ENCODE measurements around the gene FKRP.

Gene FKRP

GRCh38 chr19:46716672-46717033, 29.2 kb upstream of the FKRP start:
- TF ChIP-seq GATA3 (IDR thresholded peaks at IDR 0.05; ENCODE audit: low read depth, low read length) (no peak), GATA2 (IDR thresholded peaks at IDR 0.05; ENCODE audit: low read depth, low read length) (no peak)

GRCh38 chr19:46717034-46717715, 28.7 kb upstream of the FKRP start, which contains the start of gene PRKD2:
Gene PRKD2 (minus strand): TSS chr19:46717114. CDS start chr19:46716370, 744 bp downstream.
- TF ChIP-seq GATA3 (IDR thresholded peaks at IDR 0.05; ENCODE audit: low read depth, low read length) (no peak), GATA2 (IDR thresholded peaks at IDR 0.05; ENCODE audit: low read depth, low read length) (no peak)

- TF ChIP-seq GATA2 (IDR thresholded peaks at IDR 0.05; ENCODE audit: low read depth, low read length) (no peak), GATA3 (IDR thresholded peaks at IDR 0.05; ENCODE audit: low read depth, low read length) (no peak)
These were observed 28.1 kb upstream of the FKRP start for GRCh38 chr19:46717716-46718143.

DNA sequence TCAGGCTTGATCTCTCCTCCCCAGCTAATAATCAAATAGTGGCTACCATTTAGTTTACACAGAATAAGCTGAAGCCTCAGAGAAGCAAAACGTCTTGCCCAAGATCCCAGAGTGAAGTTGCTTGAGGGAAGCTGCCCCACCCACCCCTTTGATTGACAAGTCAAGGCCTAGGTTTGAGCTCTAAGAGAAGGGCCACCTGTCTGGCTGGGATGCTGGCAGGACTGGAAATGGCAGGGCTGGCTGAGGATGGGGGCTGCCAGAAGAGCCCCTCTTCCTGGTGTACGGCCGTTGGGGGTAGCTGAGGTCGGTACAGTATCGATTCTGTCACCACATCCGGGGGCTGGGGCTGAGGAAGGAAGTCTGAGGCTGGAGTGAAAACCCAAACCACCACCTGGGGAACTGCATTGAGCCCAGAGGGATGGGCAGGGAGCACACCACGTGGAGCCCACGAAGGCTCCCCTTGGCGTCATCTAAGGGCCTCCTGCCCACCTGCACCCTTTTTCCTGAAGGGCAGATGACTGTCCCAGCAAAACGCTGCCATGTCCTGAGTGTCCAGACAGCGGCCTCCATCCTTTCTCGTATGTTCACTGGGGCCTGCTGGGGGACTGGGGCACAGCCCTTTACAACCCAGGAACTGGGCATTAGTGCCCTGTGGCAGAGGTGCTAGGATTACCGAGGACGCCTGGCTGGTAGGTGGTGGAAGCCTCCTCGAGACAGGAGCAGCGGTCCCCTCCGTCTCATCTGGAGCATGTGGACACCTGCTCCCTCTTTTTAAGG, 27.5 kb upstream of the FKRP start:
- TF ChIP-seq GATA3 (IDR thresholded peaks at IDR 0.05; ENCODE audit: low read depth, low read length) (no peak), GATA2 (IDR thresholded peaks at IDR 0.05; ENCODE audit: low read depth, low read length) (no peak)

DNA sequence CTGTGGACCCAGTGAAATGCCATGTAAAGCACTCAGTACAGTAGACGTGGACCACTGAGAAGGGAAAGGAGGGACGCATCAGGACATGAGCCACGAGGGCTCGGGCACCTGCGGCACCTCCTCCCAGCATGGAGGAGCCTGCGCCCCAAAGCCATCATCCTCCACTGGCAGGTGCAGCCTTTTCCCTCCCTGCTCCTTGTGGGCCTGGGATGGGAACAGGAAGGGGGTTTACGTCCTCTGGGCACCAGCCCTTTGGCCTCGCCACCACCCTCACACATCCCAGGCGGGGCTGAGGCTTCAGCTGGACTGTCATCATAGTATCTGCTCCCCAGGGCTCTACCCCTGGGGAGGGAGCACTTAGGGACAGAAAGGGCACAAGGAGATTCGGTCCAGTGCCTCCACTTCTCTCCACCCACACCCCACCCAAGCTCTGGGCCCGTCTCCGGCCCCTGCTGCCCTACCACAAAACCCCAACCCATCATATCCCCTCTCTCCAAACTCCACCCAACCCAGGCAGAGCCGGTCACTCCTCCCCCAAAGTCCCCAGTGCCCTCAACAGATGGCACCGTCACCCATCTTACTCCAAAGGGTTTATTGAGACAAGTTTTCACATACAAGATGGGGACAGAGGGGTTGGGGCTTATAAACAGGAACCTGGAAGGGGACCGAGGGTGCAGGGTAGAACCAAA, 26.8 kb upstream of the FKRP start:
- TF ChIP-seq GATA2 (IDR thresholded peaks at IDR 0.05; ENCODE audit: low read depth, low read length) (no peak), GATA3 (IDR thresholded peaks at IDR 0.05; ENCODE audit: low read depth, low read length) (no peak)

- no peak for TF ChIP-seq GATA3 (IDR thresholded peaks at IDR 0.05; ENCODE audit: low read depth, low read length)
- TF ChIP-seq GATA2 (IDR thresholded peaks at IDR 0.05; ENCODE audit: low read depth, low read length), result no peak
These were observed 26.0 kb upstream of the FKRP start for GRCh38 chr19:46719629-46720502.

- TF ChIP-seq GATA3 (IDR thresholded peaks at IDR 0.05; ENCODE audit: low read depth, low read length) (no peak), GATA2 (IDR thresholded peaks at IDR 0.05; ENCODE audit: low read depth, low read length) (no peak)
These were observed 25.2 kb upstream of the FKRP start for GRCh38 chr19:46720503-46721239.

- TF ChIP-seq GATA2 (IDR thresholded peaks at IDR 0.05; ENCODE audit: low read depth, low read length) (no peak), GATA3 (IDR thresholded peaks at IDR 0.05; ENCODE audit: low read depth, low read length) (no peak)
These were observed 24.4 kb upstream of the FKRP start for GRCh38 chr19:46721269-46722003.

- no peak for TF ChIP-seq GATA2 (IDR thresholded peaks at IDR 0.05; ENCODE audit: low read depth, low read length)
- TF ChIP-seq GATA3 (IDR thresholded peaks at IDR 0.05; ENCODE audit: low read depth, low read length), result no peak
These were observed 23.9 kb upstream of the FKRP start for GRCh38 chr19:46722004-46722380.

- TF ChIP-seq GATA3 (IDR thresholded peaks at IDR 0.05; ENCODE audit: low read depth, low read length), result no peak
- TF ChIP-seq GATA2 (IDR thresholded peaks at IDR 0.05; ENCODE audit: low read depth, low read length), result no peak
These were observed 23.3 kb upstream of the FKRP start for GRCh38 chr19:46722421-46723022.

GRCh38 chr19:46723023-46723461, 22.8 kb upstream of the FKRP start:
- no peak for TF ChIP-seq GATA3 (IDR thresholded peaks at IDR 0.05; ENCODE audit: low read depth, low read length)

DNA sequence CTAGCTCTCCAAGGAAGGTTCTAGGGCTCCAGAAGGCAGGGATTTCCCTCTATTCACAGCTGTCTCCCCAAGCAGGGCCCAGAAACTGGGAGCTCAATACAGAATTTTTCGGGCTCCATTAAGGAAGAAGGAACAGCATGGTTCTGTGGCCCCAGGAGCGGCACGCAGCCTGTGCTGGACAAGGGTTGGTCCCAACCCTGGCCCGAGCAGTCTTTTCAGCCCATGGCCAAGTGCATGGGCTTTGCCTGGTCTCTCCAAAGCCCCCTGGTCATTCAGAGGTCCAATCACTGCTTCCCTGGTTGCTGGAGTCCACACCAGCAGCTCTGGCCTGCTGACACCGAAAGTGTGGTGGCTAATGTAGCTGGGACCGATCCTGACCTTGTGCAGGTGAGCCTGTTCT, 22.4 kb upstream of the FKRP start:
- no peak for TF ChIP-seq GATA3 (IDR thresholded peaks at IDR 0.05; ENCODE audit: low read depth, low read length)
- no peak for TF ChIP-seq GATA2 (IDR thresholded peaks at IDR 0.05; ENCODE audit: low read depth, low read length)
